ENCODE data around the gene SLC16A10. TPM values are rescaled to one million over a fixed set of nuclear protein-coding genes. Genes with fewer than 3 reads are reported as not detected.
"Not testable (repeated sequence)": the region's sequence is repeated elsewhere in the genome, so short reads cannot be mapped to it uniquely, and the experiment has no call there.

Gene SLC16A10
- total RNA-seq, 4 donors from 2014 or later = 1.1 to 70.5 (median 19.6) TPM

- ATAC-seq (ENCODE audit: low FRiP score) (peak; percentile 64), DNase-seq (ENCODE audit: low spot score) (no peak)
- peak in 1 of 3 donors; percentile 10 for TF ChIP-seq CTCF (IDR thresholded peaks at IDR 0.05)
Observed at GRCh38 chr6:111057074-111057752, 30.1 kb upstream of the SLC16A10 start.

GRCh38 chr6:111061508-111061907 is 25.8 kb upstream of the SLC16A10 start:
- no peak for ATAC-seq (ENCODE audit: low FRiP score)
- no peak for DNase-seq (ENCODE audit: low spot score)
- TF ChIP-seq CTCF (IDR thresholded peaks at IDR 0.05) = no peak

GRCh38 chr6:111061985-111062384 is 25.3 kb upstream of the SLC16A10 start:
- not testable (repeated sequence) for DNase-seq (ENCODE audit: low spot score); ATAC-seq (ENCODE audit: low FRiP score)

DNA sequence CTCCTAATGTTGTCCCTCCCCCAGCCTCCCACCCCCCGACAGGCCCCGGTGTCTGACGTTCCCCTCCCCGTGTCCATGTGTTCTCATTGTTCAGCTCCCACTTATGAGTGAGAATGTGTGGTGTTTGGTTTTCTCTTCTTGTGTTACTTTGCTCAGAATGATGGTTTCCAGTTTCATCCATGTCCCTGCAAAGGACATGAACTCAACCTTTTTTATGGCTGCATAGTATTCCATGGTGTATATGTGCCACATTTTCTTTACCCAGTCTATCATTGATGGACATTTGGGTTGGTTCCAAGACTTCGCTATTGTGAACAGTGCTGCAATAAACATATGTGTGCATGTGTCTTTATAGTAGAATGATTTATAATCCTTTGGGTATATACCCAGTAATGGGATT is 24.4 kb upstream of the SLC16A10 start:
- not testable (repeated sequence) for DNase-seq (ENCODE audit: low spot score); ATAC-seq (ENCODE audit: low FRiP score)

DNA sequence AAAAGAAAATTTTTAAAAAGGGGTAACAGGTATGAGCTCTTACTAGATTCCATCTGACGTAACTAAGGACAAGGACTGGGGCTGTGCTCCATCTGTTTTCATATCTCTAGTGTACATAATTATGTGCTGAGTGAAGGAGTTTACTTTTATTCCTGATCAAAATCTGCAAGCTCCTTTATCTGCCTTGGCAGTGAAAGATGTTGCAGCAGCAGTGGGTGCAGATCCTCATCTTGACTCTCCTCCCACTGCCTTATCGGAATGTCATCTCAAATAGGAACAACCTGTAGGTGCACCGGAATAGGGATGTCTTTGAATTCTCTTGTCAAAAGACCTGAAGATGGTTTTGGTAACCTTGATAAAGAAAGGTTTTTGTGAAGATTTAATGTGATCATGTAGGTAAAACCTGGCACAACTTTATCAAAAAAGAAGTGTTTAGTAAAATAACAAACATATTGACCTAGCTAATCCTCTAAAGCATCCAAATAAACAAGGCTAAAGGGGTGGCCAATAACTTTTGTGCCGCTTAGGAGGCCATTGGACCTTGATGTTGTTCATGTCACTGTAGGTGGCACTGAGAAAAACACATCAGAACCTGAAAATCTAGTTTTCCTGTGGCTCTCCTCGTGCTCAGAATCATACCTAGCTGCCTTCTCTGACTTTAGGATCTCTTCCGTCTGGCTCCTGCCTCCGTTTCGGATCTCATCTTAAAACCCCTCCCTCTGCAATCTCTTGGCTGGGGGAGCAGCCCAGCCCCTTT is 19.0 kb upstream of the SLC16A10 start:
- no peak for DNase-seq (ENCODE audit: low spot score)
- no peak for ATAC-seq (ENCODE audit: low FRiP score)
- TF ChIP-seq CTCF (IDR thresholded peaks at IDR 0.05) = no peak

DNA sequence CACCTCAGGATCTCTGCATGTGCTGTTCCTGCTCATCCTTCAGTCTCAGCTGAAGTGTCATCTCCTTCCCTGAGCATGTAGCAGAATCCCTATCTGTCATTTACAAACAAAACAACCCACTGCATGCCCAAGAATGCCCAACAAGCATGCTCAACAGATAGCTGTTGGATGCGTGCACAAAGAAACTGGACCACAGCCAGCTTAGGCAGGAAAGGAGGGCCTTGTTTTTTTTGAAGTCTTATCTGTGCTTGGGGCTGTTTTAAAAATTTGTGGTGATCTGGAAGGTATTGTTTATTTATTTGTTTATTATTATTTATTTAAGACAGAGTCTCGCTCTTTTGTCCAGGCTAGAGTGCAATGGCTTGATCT is 18.5 kb upstream of the SLC16A10 start:
- no peak for ATAC-seq (ENCODE audit: low FRiP score)
- DNase-seq (ENCODE audit: low spot score) = no peak
- TF ChIP-seq CTCF (IDR thresholded peaks at IDR 0.05) = no peak

GRCh38 chr6:111069382-111070104 is 17.8 kb upstream of the SLC16A10 start:
- TF ChIP-seq CTCF (IDR thresholded peaks at IDR 0.05) = no peak
- DNase-seq (ENCODE audit: low spot score) = no peak
- no peak for ATAC-seq (ENCODE audit: low FRiP score)
